Measurements from ENCODE around the gene TMEM132C.

DNA sequence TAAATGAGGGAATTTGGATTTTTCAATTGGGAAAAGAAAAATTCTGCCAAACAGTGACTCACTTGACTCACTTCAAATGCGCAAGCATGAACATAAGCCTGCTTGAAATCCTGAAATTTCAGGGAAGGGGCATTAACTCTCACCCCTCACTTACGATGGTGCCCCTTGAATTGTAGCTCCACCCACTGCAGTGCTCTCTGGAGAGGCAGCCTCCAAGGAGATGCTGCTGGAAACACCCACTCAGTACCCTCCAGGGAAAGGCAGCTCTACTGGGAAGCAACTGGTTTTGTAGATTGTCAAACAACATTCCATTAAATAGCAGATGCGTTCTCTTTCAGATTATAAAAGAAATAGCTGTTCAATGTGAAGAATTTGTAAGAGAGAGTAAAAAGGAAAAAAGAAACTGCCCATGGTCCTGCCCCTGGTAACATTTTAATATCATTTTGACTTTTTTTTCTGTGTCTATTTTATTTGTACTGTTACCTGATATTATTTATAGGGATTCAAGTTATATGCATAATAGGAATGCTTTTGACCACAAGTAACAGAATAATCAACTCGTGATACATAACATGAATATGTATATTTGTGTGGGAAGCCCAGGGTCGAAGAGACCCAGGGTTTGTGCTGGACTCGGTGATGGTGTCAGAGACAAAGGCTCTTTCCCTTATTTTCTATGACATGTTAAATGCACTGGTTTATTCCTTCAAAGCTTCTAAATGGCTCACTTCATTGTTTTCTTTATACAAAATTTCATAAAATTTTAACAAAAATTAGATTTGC, 31.1 kb upstream of the TMEM132C start:
- TF ChIP-seq POLR2AphosphoS5 (IDR thresholded peaks at IDR 0.05; ENCODE audit: low read depth, low read length) (no peak), TAF1 (IDR thresholded peaks at IDR 0.05; ENCODE audit: borderline replicate concordance, insufficient read depth, low read length) (no peak), REST (IDR thresholded peaks at IDR 0.05; ENCODE audit: insufficient read depth in 1 of 2, low read depth in 2 of 2, low read length in 2 of 2) (no peak), FOXP2 (optimal IDR thresholded peaks at IDR 0.05; ENCODE audit: borderline replicate concordance, extremely low read depth, extremely low read length, insufficient read depth) (no peak), SIN3A (IDR thresholded peaks at IDR 0.05; ENCODE audit: borderline replicate concordance, insufficient read depth, low read length) (no peak)
